Neural cell (in vitro differentiated cells): ENCODE measurements around the gene ZNF132. TPM values are rescaled to one million over a fixed set of nuclear protein-coding genes. Genes with fewer than 3 reads are reported as not detected.

Source experiments
- H2AFZ ChIP-seq: fragments of 200-600, 300-800 bp; sonication (generic), shearing (Covaris generic); 2 replicates; pipeline ENCODE4 v1.6.0; 2014; ENCODE audit warnings: low read depth, mild to moderate bottlenecking, antibody characterized with exemption, low read length, moderate library complexity
- H3F3A ChIP-seq: fragments of 200-600 bp; shearing (Covaris generic); 2 replicates; pipeline ENCODE4 v1.6.1; 2016; ENCODE audit warnings: mild to moderate bottlenecking, moderate library complexity, mixed read lengths, antibody characterized with exemption, low read length; ENCODE audit not compliant: insufficient read depth, poor library complexity, severe bottlenecking
- H3K27ac ChIP-seq: fragments of 200-600, 300-800 bp; sonication (generic), shearing (Covaris generic); 2 replicates; pipeline ENCODE4 v1.5.1; 2014; ENCODE audit warnings: mild to moderate bottlenecking, low read length, moderate library complexity
- H3K27me3 ChIP-seq: fragments of 300-800, 200-600 bp; sonication (generic), shearing (Covaris generic); 2 replicates; pipeline ENCODE4 v1.6.0; 2014; ENCODE audit warnings: mild to moderate bottlenecking, low read depth, low read length, moderate library complexity; ENCODE audit not compliant: insufficient read depth
- H3K36me3 ChIP-seq: fragments of 300-800, 200-600 bp; sonication (generic), shearing (Covaris generic); 2 replicates; pipeline ENCODE4 v1.5.1; 2014; ENCODE audit warnings: mild to moderate bottlenecking, antibody characterized with exemption, low read length, moderate library complexity; ENCODE audit not compliant: insufficient read depth
- H3K4me2 ChIP-seq: fragments of 300-800, 200-600 bp; sonication (generic), shearing (Covaris generic); 2 replicates; pipeline ENCODE4 v1.6.0; 2014; ENCODE audit warnings: mild to moderate bottlenecking, low read length
- H3K4me3 ChIP-seq: fragments of 300-800, 200-600 bp; sonication (generic), shearing (Covaris generic); 2 replicates; pipeline ENCODE4 v1.5.1; 2014; ENCODE audit warnings: mild to moderate bottlenecking, low read length, moderate library complexity
- H3K79me2 ChIP-seq: fragments of 200-600 bp; shearing (Covaris generic); replicated peaks from 2 replicates; pipeline ENCODE4 v1.6.0; 2014; ENCODE audit warnings: mild to moderate bottlenecking, low read length, moderate library complexity; ENCODE audit not compliant: insufficient read depth
- H3K9ac ChIP-seq: fragments of 300-800, 200-600 bp; sonication (generic), shearing (Covaris generic); 2 replicates; pipeline ENCODE4 v1.6.1; 2016; ENCODE audit warnings: mild to moderate bottlenecking, low read length, mixed read lengths
- H3K9me2 ChIP-seq: fragments of 200-600 bp; shearing (Covaris generic); 2 replicates; pipeline ENCODE4 v1.6.1; 2016; ENCODE audit warnings: mild to moderate bottlenecking, low read length, mixed read lengths; ENCODE audit not compliant: insufficient read depth
- H3K9me3 ChIP-seq: fragments of 200-600, 300-800 bp; sonication (generic), shearing (Covaris generic); 2 replicates; pipeline ENCODE4 v1.6.1; 2016; ENCODE audit warnings: mild to moderate bottlenecking, mixed run types, low read length, moderate library complexity, mixed read lengths
- H4K20me1 ChIP-seq: fragments of 200-600 bp; shearing (Covaris generic); 2 replicates; pipeline ENCODE4 v1.6.1; 2016; ENCODE audit warnings: mild to moderate bottlenecking, mixed run types; ENCODE audit not compliant: insufficient read depth
- CTCF ChIP-seq: fragments of 450-650 bp; IDR thresholded peaks from 2 replicates; pipeline ENCODE4 v1.5.1; 2014; ENCODE audit warnings: antibody characterized with exemption, mild to moderate bottlenecking, moderate library complexity; ENCODE audit not compliant: poor library complexity, severe bottlenecking
- EP300 ChIP-seq: fragments of 450-650 bp; conservative IDR thresholded peaks from 2 replicates; pipeline ENCODE4 v1.6.1; 2014; ENCODE audit warnings: antibody characterized with exemption, mild to moderate bottlenecking, moderate library complexity; ENCODE audit not compliant: poor library complexity, severe bottlenecking
- EZH2 ChIP-seq: fragments of 200-600, 300-800 bp; shearing (Covaris generic), sonication (generic); IDR thresholded peaks from 2 replicates; pipeline ENCODE4 v1.6.1; 2014; ENCODE audit warnings: antibody characterized with exemption, low read length, borderline replicate concordance, mild to moderate bottlenecking; ENCODE audit not compliant: insufficient read depth, poor library complexity, severe bottlenecking
- MXI1 ChIP-seq: fragments of 450-650 bp; conservative IDR thresholded peaks from 2 replicates; pipeline ENCODE4 v1.6.1; 2014; ENCODE audit warnings: antibody characterized with exemption, mild to moderate bottlenecking; ENCODE audit not compliant: poor library complexity, severe bottlenecking
- POLR2AphosphoS5 ChIP-seq: IDR thresholded peaks from 2 replicates; pipeline ENCODE4 v1.6.1; 2012
- RAD21 ChIP-seq: fragments of 450-650 bp; conservative IDR thresholded peaks from 2 replicates; pipeline ENCODE4 v1.6.1; 2014; ENCODE audit warnings: antibody characterized with exemption, mild to moderate bottlenecking, moderate library complexity
- REST ChIP-seq: IDR thresholded peaks from 2 replicates; pipeline ENCODE4 v1.6.1; 2012; ENCODE audit warnings: borderline replicate concordance
- SMC3 ChIP-seq: fragments of 450-650 bp; conservative IDR thresholded peaks from 2 replicates; pipeline ENCODE4 v1.6.1; 2014; ENCODE audit warnings: antibody characterized with exemption, mild to moderate bottlenecking, moderate library complexity; ENCODE audit not compliant: poor library complexity
- TAF1 ChIP-seq: IDR thresholded peaks from 2 replicates; pipeline ENCODE4 v1.6.1; 2012; ENCODE audit warnings: low read depth
- polyA plus RNA-seq: library from polyadenylated mRNA; depleted of rRNA; stranded (reverse); fragments of >200 nt; gene quantifications from 2 replicates; pipeline ENCODE4 v1.2.3, GENCODE V29; 2014

ZNF132 gene
- polyA plus RNA-seq, 1 donor from 2014 or later, result 0.77 TPM

- Histone ChIP-seq H3K4me2 (no peak overlapping the region), H3K79me2 (no peaks in the 10 kb centered on the region), H3K9me2 (no peaks in the 10 kb centered on the region), H3K27ac (no peak overlapping the region), H3K9me3 (no peaks in the 10 kb centered on the region), H3F3A (no peaks in the 10 kb centered on the region), H3K36me3 (no peaks in the 10 kb centered on the region), H3K27me3 (no peaks in the 10 kb centered on the region), H2AFZ (no peak overlapping the region), H4K20me1 (no peaks in the 10 kb centered on the region), H3K9ac (no peak overlapping the region), H3K4me3 (no peak overlapping the region)
- TF ChIP-seq POLR2AphosphoS5 (no peak), MXI1 (no peak), REST (no peak), SMC3 (no peak), TAF1 (no peak), EP300 (no peak), EZH2 (no peak), CTCF (no peak), RAD21 (no peak)
These were observed 15.4 kb upstream of the ZNF132 start for GRCh38 chr19:58455306-58455705.

GRCh38 chr19:58453743-58454142 lies 13.8 kb upstream of the ZNF132 start:
- TF ChIP-seq TAF1, result no peak
- TF ChIP-seq POLR2AphosphoS5, result no peak
- TF ChIP-seq MXI1, result no peak
- no peak for TF ChIP-seq CTCF
- no peak for TF ChIP-seq EZH2
- TF ChIP-seq RAD21, result no peak
- TF ChIP-seq REST, result no peak
- no peak for TF ChIP-seq SMC3
- no peak for TF ChIP-seq EP300
- Histone ChIP-seq H3K9ac (no peak overlapping the region), H3K36me3 (no peaks in the 10 kb centered on the region), H3K4me3 (no peak overlapping the region), H4K20me1 (no peaks in the 10 kb centered on the region), H3F3A (no peaks in the 10 kb centered on the region), H3K27me3 (no peaks in the 10 kb centered on the region), H2AFZ (no peak overlapping the region), H3K4me2 (no peak overlapping the region), H3K79me2 (no peaks in the 10 kb centered on the region), H3K9me3 (no peaks in the 10 kb centered on the region), H3K27ac (no peak overlapping the region), H3K9me2 (no peaks in the 10 kb centered on the region)
